ENCODE measurements around the gene TRRAP. TPM values are rescaled to one million over a fixed set of nuclear protein-coding genes. Genes with fewer than 3 reads are reported as not detected.
A peak's percentile ranks its signal among the peaks of the same experiment; 100 is the strongest.

Gene TRRAP
- total RNA-seq, 1 experiment from 2014 or later, result 3.9 TPM

- Histone ChIP-seq H3K9me3 (no peaks in the 10 kb centered on the region), H3K36me3 (peaks cover 6% of the 10 kb centered on the region), H3K4me3 (peak overlapping the region; percentile 73), H3K27me3 (no peaks in the 10 kb centered on the region)
- DNase-seq, result no peak
These were observed 504 bp upstream of the TRRAP start for GRCh38 chr7:98877692-98878364.

- no peak for DNase-seq
- H3K4me3 ChIP-seq, result peak overlapping the region; percentile 73
- H3K27me3 ChIP-seq, result no peaks in the 10 kb centered on the region
- no peaks in the 10 kb centered on the region for H3K9me3 ChIP-seq
- H3K36me3 ChIP-seq, result peaks cover 8% of the 10 kb centered on the region
These were observed 1.1 kb downstream of the TRRAP start for GRCh38 chr7:98879198-98879978.

GRCh38 chr7:98879979-98880315, 1.6 kb downstream of the TRRAP start:
- peaks cover 14% of the 10 kb centered on the region for H3K36me3 ChIP-seq
- DNase-seq, result no peak
- peak overlapping the region; percentile 73 for H3K4me3 ChIP-seq
- H3K9me3 ChIP-seq, result no peaks in the 10 kb centered on the region
- no peaks in the 10 kb centered on the region for H3K27me3 ChIP-seq

- Histone ChIP-seq H3K27me3 (no peaks in the 10 kb centered on the region), H3K9me3 (no peaks in the 10 kb centered on the region), H3K36me3 (peaks cover 15% of the 10 kb centered on the region), H3K4me3 (no peak overlapping the region)
- no peak for DNase-seq
These were observed 2.2 kb downstream of the TRRAP start for GRCh38 chr7:98880485-98880884.

GRCh38 chr7:98881561-98882315, 3.4 kb downstream of the TRRAP start:
- peaks cover 15% of the 10 kb centered on the region for H3K36me3 ChIP-seq

GRCh38 chr7:98884416-98884815, 6.1 kb downstream of the TRRAP start:
- Histone ChIP-seq H3K27me3 (no peaks in the 10 kb centered on the region), H3K36me3 (peaks cover 15% of the 10 kb centered on the region), H3K9me3 (no peaks in the 10 kb centered on the region), H3K4me3 (no peak overlapping the region)
- DNase-seq, result no peak

More at GRCh38 chr7:98881561-98882315, 3.4 kb downstream of the TRRAP start:
- DNase-seq, result no peak
- H3K4me3 ChIP-seq, result no peak overlapping the region
- H3K9me3 ChIP-seq, result no peaks in the 10 kb centered on the region
- H3K27me3 ChIP-seq, result no peaks in the 10 kb centered on the region

- DNase-seq, result no peak
- peaks cover 16% of the 10 kb centered on the region for H3K36me3 ChIP-seq
- no peaks in the 10 kb centered on the region for H3K9me3 ChIP-seq
- no peaks in the 10 kb centered on the region for H3K27me3 ChIP-seq
- H3K4me3 ChIP-seq, result no peak overlapping the region
These were observed 8.7 kb downstream of the TRRAP start for GRCh38 chr7:98887038-98887437.

GRCh38 chr7:98892609-98893008, 14.3 kb downstream of the TRRAP start:
- Histone ChIP-seq H3K36me3 (peaks cover 14% of the 10 kb centered on the region), H3K27me3 (no peaks in the 10 kb centered on the region), H3K9me3 (no peaks in the 10 kb centered on the region), H3K4me3 (no peak overlapping the region)
- no peak for DNase-seq

- Histone ChIP-seq H3K36me3 (peaks cover 35% of the 10 kb centered on the region), H3K4me3 (no peak overlapping the region), H3K27me3 (no peaks in the 10 kb centered on the region), H3K9me3 (no peaks in the 10 kb centered on the region)
- DNase-seq, result no peak
These were observed 21.5 kb downstream of the TRRAP start for GRCh38 chr7:98899816-98900215.

GRCh38 chr7:98900815-98901214, 22.5 kb downstream of the TRRAP start:
- no peaks in the 10 kb centered on the region for H3K27me3 ChIP-seq
- DNase-seq, result no peak
- H3K4me3 ChIP-seq, result no peak overlapping the region
- H3K36me3 ChIP-seq, result peaks cover 34% of the 10 kb centered on the region
- no peaks in the 10 kb centered on the region for H3K9me3 ChIP-seq

- peaks cover 33% of the 10 kb centered on the region for H3K36me3 ChIP-seq
These were observed 24.2 kb downstream of the TRRAP start for GRCh38 chr7:98902523-98902922.

GRCh38 chr7:98903246-98903645, 24.9 kb downstream of the TRRAP start:
- no peaks in the 10 kb centered on the region for H3K27me3 ChIP-seq
- no peaks in the 10 kb centered on the region for H3K9me3 ChIP-seq
- no peak overlapping the region for H3K4me3 ChIP-seq
- no peak for DNase-seq
- peaks cover 27% of the 10 kb centered on the region for H3K36me3 ChIP-seq

More at GRCh38 chr7:98902523-98902922, 24.2 kb downstream of the TRRAP start:
- Histone ChIP-seq H3K4me3 (no peak overlapping the region), H3K9me3 (no peaks in the 10 kb centered on the region), H3K27me3 (no peaks in the 10 kb centered on the region)
- DNase-seq, result no peak

GRCh38 chr7:98907570-98907969, 29.2 kb downstream of the TRRAP start:
- Histone ChIP-seq H3K9me3 (no peaks in the 10 kb centered on the region), H3K27me3 (no peaks in the 10 kb centered on the region), H3K36me3 (peaks cover 24% of the 10 kb centered on the region), H3K4me3 (no peak overlapping the region)
- DNase-seq, result no peak

- DNase-seq, result no peak
- Histone ChIP-seq H3K9me3 (no peaks in the 10 kb centered on the region), H3K36me3 (peaks cover 25% of the 10 kb centered on the region), H3K4me3 (no peak overlapping the region), H3K27me3 (no peaks in the 10 kb centered on the region)
These were observed 30.3 kb downstream of the TRRAP start for GRCh38 chr7:98908585-98908984.

- Histone ChIP-seq H3K36me3 (peaks cover 26% of the 10 kb centered on the region), H3K27me3 (no peaks in the 10 kb centered on the region), H3K4me3 (no peak overlapping the region), H3K9me3 (no peaks in the 10 kb centered on the region)
- no peak for DNase-seq
These were observed 31.2 kb downstream of the TRRAP start for GRCh38 chr7:98909487-98909886.

GRCh38 chr7:98910427-98910826, 32.1 kb downstream of the TRRAP start:
- Histone ChIP-seq H3K36me3 (peaks cover 22% of the 10 kb centered on the region), H3K4me3 (no peak overlapping the region), H3K9me3 (no peaks in the 10 kb centered on the region), H3K27me3 (no peaks in the 10 kb centered on the region)
- no peak for DNase-seq

GRCh38 chr7:98911916-98912315, 33.6 kb downstream of the TRRAP start:
- peaks cover 24% of the 10 kb centered on the region; the same call in 1 of the 2 replicates for H3K36me3 ChIP-seq
- no peak overlapping the region for H3K4me3 ChIP-seq
- H3K27me3 ChIP-seq, result no peaks in the 10 kb centered on the region
- DNase-seq, result no peak
- no peaks in the 10 kb centered on the region for H3K9me3 ChIP-seq

Data from MG63 (cell line).